Measurements from ENCODE around the gene USP33.
A peak's percentile ranks its signal among the peaks of the same experiment; 100 is the strongest.
"Not testable (repeated sequence)": the region's sequence is repeated elsewhere in the genome, so short reads cannot be mapped to it uniquely, and the experiment has no call there.

The USP33 gene

DNA sequence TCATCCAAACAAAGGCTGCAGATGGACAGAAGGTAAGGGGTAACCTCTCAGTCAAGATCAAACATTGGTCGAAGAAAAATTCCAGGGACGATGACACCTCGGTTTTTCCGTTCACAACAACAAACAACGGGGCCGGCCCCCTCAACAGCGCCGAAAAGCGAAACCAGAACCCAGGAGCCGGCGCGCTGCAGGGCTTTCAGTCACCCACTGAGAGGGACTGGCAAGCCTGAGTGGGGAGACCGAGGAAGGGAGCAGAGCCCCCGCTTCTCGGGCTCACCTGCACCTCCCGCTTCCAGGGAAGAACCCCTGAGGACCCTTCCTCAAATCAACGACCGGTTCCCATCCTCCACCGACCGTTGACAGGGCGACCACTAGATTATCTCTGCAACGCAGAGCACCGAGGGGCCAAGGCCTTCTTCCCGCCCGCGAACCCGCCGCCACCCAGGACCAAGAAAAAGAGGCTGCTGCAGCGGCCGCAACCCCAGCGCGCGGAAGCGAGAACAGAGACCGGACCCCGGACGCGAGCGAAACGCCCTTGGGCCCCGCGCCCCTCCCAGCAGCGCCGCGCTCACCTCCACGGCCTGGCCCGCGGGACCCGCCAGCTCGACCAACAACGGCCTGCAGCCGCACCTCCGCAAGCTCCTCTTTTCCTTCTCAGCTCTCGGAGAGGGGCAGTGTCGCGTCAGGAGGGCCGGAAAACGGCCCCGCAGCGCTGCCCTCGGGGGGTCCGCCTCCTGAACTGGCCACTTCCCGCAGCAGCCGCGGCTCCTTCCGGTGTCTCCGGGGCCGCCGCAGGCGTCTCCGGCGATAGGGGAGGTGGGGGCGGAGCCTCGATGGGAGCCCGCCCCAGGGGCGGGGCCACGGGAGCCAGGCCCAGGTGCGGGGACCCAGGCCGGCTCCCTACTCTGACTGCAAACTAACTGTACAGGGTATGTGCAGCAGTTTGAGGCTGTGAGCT is at the start of gene USP33:
Gene USP33, minus strand, starts transcription at position 782 of the 958 bp plus-strand sequence. CDS start 18,155 bp downstream, outside the sequence.
- DNase-seq (ENCODE audit: low read depth, low spot score): peak; percentile 48

DNA sequence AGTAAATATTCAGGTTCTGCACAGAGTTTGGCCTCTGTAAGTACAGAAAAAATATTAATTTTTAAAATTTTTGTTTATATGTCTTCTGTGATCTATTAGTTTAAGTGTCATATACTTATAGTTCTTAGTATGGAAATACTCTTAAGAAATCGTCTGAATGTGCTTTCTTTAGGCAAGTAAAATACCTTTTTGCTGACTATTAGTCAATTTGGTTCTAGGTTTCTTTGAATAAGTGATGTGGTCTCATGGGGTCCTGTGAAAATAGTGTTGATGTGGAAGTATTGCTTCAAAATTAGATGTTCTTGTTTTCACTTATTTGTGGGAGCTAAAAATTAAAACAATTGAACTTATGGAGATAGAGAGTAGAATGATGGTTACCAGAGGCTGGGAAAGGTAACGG is 43.7 kb upstream of the USP33 start:
- no peak for DNase-seq (ENCODE audit: low read depth, low spot score)

DNA sequence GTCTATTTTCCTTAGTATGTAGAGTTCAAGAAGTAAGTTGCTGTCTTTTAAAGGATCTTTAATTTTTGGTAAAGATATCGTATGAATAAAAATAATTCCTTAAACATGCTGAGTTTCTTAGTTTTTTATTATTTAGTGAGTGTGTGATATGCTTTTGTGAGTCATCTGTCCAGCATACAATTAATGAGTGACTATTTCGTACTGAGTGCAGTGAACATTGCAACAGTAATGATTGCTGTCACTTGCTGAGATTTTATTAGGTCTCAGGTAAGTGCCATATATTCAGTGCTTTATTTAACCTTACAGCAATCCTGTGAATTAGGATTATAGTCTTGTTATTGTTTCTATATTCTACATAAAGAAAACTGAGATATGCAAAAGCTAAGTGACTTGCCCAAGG is 42.4 kb upstream of the USP33 start:
- DNase-seq (ENCODE audit: low read depth, low spot score): no peak

DNA sequence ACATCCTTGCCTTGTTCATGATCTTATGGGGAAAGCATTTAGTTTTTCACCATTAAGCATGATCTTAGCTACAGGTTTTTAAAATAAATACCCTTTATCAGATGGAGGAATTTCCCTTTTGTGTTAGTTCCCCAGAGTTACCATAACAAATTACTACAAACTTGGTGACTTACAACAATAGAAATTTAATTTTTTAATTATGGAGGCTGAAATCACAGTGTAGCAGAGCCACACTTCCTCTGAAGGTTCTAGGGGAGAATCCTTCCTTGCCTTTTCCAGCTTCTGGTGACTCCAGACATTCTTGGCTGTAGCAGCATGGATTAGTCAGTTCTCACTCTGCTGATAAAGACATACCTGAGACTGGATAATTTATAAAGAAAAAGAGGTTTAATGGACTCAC is 38.3 kb upstream of the USP33 start:
- DNase-seq (ENCODE audit: low read depth, low spot score): no peak

DNA sequence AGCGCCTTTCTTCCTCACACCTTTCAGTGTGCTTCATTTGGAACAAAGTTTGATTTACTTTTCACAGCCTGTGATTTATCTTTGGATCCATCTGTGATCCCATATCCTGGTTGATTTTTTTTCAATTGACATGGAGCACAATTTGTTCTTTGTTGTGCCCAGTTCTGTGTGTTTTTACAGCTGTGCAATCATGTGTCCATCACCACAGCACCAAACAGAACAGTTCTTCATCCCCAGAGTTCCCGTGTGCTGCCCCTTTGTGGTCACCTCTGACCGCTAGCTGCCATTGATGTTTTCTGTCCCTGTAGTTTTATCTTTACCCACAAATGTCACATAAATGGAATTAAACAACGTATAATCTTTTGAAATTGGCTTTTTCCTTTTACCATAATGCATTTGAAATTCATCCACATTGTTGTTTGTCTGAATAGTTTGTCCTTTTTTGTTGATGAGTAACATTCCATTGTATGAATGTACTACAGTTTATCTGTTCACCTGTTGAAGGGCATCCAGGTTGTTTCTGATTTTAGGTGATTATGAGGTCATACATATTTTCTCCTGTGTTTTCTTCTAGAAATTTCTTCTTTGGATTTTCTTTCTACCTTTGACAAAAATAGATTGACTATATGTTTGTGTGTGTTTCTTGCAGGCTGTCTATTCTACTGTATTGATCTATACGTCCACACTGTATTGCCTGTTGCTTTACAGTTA is 37.2 kb upstream of the USP33 start:
- DNase-seq (ENCODE audit: low read depth, low spot score): no peak

DNA sequence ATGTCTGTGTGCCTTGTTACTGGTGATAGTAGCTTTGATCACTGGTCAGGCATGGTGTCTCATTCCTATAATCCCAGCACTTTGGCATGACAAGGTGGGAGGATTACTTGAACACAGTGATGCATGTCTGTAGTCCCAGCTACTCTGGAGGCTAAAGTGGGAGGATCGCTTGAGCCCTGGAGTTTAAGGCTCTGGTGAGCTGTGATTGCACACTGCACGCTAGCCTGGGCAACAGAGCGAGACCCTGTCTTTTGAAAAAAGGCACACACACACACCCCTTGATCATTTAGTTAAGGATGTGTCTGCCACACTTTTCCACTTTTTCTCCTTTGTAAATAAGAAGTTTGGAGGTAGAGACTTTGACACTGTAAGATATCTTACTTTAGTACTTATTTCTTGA is 34.9 kb upstream of the USP33 start:
- no peak for DNase-seq (ENCODE audit: low read depth, low spot score)

DNA sequence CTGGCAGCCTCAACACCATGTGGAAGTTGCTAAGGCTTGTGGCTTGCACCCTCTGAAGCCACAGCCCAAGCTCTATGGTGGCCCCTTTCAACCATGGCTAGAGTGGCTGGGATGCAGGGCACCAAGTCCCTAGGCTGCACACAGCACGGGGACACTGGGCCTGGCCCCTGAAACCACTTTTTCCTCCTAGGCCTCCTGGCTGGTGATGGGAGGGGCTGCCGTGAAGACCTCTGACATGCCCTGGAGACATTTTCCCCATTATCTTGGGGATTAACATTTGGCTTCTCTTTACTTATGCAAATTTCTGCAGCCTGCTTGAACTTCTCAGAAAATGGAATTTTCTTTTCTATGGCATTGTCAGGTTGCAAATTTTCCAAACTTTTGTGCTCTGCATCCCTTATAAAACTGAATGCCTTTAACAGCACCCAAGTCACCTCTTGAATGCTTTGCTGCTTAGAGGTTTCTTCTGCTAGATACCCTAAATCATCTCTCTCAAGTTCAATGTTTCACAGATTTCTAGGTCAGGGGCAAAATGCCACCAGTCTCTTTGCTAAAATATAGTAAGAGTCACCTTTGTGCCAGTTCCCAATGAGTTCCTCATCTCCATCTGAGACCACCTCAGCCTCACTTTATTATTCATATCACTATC is 26.6 kb upstream of the USP33 start:
- DNase-seq (ENCODE audit: low read depth, low spot score): not testable (repeated sequence)

DNA sequence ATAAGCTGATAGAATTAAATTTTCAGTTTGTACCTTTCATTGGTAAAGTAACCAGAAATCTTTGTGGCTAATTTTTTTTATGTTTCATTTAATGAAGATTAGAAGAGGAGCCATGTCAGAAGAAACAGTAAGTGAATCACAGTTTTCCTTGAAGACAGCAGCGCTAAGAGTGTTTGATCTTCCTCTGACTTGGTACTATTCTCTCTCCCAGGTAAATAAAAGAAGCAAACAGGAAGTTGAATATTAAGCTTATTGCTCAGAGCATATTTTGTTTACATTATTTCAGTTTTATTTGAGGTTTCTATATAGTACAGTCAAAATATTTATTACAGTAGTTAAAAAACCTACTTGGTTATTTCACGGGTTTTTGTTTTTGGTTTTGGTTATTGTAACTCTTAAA is 23.5 kb upstream of the USP33 start:
- DNase-seq (ENCODE audit: low read depth, low spot score): no peak

DNA sequence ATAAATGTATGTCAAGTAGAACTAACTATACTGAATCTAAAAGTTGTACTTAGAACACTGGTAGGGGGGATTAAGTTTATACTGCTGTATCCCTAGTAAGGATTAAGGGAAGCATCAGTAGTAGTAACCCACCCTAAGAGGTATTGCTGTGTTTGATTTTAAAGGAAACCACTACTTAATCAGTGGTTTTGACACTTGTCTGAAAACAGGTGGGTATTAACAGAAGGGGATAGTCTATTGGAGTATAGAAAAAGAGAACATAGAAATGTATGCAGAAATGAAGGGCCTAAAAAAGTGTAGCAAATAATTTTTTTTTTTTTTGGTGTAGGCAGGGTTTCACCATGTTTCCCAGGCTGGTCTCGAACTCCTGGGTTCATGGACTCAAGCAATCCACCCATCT is 22.0 kb upstream of the USP33 start:
- no peak for DNase-seq (ENCODE audit: low read depth, low spot score)

DNA sequence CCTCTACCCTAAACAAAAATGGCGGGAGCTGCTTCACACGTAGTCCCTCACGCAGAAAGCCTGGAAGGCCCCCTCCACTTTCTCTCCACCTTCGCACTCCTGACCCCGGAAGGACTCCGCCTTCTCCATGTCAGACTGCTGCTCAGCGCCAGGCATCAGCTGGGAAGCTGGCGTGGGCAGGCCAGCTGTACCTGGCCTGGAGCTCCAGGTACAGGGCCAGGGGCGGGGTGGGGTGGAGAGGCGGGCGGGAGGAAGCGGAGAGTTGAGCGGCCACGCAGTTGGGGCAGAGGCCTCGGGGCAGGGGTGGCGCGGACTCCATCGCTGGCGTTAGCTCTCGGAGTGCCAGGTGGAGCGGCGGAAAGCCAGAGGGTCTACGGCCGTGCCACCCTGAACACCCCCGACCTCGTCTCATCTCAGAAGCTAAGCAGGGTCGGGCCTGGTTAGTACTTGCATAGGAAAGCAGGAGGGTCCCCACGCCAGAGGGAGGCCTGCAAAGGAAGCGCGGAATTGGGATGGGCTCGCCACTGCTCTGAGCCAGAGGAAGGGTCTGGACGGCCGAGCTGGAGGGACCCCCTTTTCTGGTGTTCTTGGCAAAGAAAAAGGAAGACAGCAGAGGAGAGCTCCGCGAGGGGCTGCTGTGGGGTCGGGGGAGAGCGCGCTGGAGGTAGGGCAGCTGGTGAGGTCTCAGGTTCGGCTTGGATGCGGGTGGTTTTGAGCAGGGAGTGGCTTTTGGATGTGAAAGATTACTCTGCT is 20.1 kb upstream of the USP33 start, which contains the start of gene MIGA1:
Gene MIGA1, plus strand, starts transcription at position 121 of the 753 bp plus-strand sequence. CDS start 3,604 bp downstream, outside the sequence.
- peak; percentile 93 for DNase-seq (ENCODE audit: low read depth, low spot score)

DNA sequence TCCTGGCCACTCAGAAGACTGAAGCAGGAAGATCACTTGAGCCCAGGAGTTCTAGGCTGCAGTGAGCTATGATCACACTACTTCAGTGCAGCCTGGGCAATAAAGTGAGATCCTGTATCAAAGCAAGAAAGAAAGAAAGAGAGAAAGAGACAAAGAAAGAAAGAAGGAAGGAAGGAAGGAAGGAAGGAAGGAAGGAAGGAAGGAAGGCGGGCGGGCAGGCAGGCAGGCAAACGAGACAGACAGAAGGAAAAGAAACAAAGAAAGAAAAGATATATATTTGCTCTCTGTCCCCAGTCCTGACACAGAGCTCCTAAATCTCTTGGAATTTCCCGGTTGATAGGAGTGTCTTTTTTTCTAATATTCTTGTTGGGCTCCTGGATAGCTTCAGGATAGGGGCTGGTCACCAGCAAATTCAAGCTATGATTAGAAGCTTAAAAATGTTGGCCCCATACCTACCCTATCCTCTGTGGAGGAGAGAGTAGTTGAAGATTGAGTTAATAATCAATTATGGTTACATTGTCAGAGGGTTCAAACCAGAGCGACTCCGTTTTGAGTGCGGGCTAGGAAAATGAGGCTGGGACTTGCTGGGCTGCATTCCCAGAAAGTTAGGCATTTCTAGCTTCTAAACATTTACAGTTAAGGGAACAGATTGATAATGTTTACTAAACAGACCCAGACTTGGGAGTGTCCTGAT is 16.5 kb upstream of the USP33 start:
- DNase-seq (ENCODE audit: low read depth, low spot score): no peak

DNA sequence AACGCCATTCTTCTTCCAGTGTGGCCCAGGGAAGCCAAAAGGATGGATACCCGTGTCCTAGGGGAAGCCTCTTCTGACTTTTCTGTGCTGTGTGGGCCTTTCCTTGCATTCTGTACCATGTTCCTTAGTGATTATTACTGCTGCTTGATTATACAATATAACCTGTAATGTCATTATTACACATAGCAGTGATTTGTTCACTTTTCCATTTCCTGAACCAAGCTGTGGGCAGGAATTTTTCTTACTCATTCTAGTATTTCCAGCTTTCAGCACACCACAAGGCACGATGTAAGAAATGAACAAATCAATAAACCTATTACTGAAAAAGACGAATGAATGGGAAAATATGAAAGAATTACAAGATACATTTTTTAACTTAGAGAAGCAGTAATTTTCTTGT is 8.4 kb upstream of the USP33 start:
- no peak for DNase-seq (ENCODE audit: low read depth, low spot score)

DNA sequence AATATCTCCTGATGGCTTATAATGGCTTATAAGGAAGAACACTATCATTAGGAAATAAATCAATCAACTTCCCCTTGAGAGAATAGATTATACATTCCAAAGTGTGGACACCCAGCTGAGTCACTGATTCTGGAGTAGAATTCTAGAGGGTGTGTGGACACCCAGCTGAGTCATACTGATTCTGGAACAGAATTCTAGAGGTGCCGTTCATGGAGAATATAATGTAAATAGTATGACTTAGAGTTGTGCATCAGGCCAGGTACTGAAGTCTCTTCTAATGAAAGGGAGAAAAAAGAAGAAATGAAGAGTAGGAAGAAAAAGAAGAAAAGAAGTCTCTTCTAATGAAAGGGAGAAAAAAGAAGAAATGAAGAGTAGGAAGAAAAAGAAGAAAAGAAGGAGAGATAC is 2.4 kb upstream of the USP33 start:
- DNase-seq (ENCODE audit: low read depth, low spot score): no peak

DNA sequence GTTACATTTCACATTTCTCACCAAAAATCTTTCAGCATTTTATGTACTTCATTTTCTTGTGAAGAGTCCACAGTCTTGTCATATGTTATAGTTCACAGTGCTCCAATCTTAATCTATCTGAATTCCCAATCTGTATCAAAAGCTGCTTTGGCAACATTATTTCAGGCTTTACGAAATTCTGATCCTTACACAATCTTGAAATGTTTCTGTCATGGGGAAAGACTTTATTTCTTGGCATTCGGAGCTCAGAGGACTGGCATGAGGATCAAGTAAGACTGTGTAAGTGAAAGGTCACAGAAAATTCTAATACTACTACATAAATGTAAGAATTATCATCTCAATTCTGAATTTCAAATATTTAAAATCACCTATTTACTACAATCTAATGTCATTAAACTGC is 2.0 kb downstream of the USP33 start:
- no peak for DNase-seq (ENCODE audit: low read depth, low spot score)

DNA sequence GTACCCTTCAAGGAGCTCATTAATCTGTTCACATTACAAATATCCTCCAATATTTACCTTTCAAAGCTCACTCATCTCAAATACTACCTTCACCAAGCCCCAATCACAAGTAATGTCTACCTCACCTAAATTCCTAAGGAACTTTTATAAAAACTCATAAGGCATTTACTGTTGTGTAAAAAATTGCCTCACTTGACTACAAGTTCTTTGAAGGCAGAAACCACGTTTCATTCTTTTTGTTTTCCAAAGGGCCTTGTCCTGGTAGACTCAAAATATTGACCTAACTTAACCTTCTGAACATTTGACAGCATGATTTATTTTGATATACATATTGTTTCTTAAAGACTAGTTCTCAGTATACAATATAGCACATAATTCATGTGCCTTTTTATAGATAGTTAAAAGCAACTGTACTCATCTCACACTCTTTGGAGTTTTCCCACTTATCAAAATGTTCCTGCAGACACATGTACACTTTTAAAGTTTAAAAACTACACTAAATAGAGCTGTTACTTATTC is 2.5 kb downstream of the USP33 start:
- no peak for DNase-seq (ENCODE audit: low read depth, low spot score)

DNA sequence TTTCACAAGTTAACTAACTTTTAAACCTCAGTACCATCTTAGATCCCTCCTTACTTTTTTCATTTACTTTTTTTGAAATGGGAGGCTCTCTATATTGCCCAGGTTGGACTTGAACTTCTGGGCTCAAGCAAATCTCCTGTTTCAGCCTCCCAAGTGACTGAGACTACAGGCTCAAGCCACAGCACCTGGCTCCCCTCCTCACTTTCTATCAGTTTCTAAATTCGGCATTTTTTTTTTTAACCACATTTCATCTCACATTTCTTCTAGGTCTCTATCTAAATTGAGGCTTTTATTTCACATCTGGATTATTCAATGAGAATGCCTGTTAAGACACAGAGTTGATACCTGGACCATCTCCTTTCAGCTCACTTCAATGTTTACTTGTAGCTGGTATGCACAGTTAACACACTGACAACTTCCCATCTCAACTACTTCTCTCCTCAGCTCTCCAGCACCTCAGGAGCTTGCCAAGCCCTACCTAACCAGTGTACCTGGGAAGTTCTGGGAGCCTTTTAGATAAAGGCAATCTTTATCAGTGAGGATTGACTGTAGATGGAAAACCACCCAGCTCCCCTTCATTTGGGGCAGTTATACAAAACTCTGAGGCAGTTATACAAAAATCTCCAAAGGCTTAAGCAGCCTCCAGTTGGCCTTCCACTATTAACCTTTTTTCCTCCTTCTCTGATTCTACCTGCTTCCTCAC is 3.4 kb downstream of the USP33 start:
- no peak for DNase-seq (ENCODE audit: low read depth, low spot score)

DNA sequence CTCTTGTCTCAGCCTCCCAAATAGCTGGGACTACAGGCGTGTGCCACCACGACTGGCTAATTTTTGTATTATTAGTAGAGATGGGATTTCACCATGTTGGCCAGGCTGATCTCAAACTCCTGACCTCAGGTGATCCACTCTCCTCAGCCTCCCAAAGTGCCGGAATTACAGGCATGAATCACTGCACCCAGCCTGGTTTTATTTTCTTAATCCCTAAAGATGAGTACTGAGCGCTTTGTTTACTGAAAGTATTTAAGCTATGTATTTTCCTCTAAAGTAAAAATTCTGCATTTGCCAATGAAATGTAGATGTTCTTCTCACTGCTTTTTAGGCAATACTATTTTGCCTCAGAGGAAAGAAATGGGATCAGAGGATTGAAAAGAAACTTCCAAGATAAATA is 10.2 kb downstream of the USP33 start:
- DNase-seq (ENCODE audit: low read depth, low spot score): not testable (repeated sequence)

DNA sequence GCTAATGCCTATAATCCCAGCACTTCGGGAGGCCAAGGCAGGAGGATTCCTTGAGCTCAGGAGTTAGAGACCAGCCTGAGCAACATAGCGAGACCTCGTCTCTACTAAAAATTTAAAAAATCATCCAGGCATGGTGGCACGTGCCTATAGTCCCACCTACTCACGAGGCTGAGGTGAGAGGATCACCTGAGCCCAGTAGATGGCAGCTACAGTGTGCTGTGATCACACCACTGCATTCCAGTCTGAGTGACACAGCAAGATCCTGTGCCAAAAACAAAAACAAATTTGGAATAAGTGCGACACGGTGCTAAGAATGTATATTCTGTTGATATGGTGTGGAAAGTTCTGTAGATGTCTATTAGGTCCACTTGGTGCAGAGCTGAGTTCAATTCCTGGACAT is 15.1 kb downstream of the USP33 start:
- no peak for DNase-seq (ENCODE audit: low read depth, low spot score)

DNA sequence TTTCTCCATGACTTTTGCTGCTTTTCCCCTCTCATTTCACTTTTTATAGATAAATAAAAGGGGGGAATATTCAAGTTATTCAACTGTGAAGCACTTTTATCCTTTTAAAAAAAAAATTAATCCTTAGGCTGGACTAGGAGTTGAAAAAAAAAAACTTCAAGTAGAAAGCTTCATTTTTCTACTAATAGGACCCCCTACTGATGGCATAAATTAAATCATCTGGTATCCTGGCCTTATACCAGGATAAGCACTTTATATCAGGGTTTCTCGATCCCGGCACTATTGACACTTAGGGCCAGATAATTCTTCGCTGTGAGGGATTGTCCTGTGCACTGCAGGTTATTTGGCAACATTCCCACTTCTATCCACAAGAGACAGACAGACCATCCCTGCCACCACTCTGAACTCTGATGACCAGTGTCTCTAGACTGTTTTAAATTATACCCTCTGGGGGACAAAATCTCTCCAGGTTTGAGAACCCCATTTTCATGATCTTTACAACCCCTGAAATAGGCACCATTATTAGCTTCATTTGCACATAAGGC is 17.6 kb downstream of the USP33 start:
- DNase-seq (ENCODE audit: low read depth, low spot score): no peak

DNA sequence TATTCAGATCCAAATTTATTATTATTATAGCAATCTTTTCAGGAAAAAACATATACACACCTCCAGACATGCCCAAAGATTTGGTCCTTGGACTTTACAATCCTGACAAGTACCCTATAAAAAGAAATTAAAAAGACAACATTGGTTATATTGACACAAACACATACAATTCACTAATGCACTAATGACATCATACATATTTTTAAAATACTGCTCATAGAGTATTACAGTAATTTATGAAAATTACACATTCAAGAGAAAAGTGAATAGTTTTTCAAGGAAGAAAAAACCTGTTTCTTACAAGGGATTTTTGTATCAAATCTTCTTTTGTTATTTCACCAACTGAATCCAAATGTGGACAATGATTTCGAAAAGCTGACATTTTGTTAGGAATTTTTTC is 18.3 kb downstream of the USP33 start:
- DNase-seq (ENCODE audit: low read depth, low spot score): no peak

Data from iPS DF 19.7 (cell line).